ENCODE data around the gene TRPM4. TPM values are rescaled to one million over a fixed set of nuclear protein-coding genes. Genes with fewer than 3 reads are reported as not detected.

Gene TRPM4
- total and polyA plus RNA-seq, 4 experiments from 2014 or later: 0.41 TPM; not detected in 3

DNA sequence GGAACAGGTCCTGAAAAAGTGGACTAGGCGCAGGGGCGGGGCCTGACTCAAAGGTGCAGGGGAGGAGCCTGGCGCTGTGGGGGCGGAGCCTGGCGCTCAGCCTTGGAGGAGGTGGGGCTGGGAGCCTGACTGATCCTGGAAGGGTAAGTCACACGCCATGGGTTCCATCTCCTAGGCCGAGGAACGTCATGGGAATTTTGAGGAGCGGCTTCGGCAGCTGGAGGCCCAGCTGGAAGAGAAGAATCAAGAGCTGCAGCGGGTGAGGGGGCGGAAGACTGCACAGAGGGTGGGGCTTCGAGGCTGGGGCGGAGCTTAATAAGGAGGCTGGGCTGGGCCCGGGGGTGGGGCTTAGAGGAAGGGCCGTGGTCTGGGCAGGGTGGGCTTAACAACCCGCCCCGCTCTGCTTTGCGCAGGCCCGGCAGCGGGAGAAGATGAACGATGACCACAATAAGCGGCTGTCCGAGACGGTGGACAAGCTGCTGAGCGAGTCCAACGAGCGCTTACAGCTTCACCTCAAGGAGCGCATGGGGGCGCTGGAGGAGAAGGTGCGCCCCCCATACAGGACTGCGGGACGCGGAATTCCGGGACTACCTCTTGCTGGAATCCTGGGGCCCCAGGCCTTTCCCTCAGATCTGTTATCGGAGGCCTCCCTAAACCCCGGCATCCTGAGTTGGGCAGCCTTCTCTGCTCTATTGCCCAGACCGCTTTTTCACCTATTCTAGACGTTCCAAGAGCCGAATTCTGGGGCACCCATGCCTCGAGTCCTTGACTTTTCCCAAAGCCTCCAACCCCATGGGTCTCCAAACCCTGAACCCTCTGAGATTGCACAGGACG is 23.8 kb upstream of the TRPM4 start:
- Histone ChIP-seq H3K36me3 (ENCODE audit: insufficient read depth, low read length) (no peaks in the 10 kb centered on the region), H3K27me3 (ENCODE audit: insufficient read depth, low read length) (no peaks in the 10 kb centered on the region), H3K4me1 (ENCODE audit: insufficient read depth, low read length) (peaks cover 11% of the 10 kb centered on the region), H3K27ac (ENCODE audit: low read depth, low read length) (no peak overlapping the region), H3K9me3 (ENCODE audit: control insufficient read depth in 1 of 2, low read length in 2 of 2) (no peaks in the 10 kb centered on the region), H3K4me3 (ENCODE audit: low read length in 2 of 2) (peak overlapping the region in 1 of 2 donors; percentile 15)
- H3K4me1 Mint-ChIP-seq: peaks cover 2 to 29% (median 12%) of the 10 kb centered on the region in 4 donors
- DNase-seq: peak in 3 of 5 donors; percentile 34 to 56 (median 47)
- H3K4me3 Mint-ChIP-seq: peak overlapping the region; percentile 13 to 81 (median 55)
- POLR2A ChIA-PET (ENCODE audit: partially characterized antibody): interaction anchor here (1.0 to 1.5 kb wide), 2 partner anchors 14 to 17 kb away, joined by 3 to 5 read pairs; no protein-coding TSS in a partner anchor
- CTCF ChIA-PET (ENCODE audit: partially characterized antibody): interaction anchor here (1.1 to 2.2 kb wide), 2 partner anchors 21 to 36 kb away, joined by 3 to 9 read pairs; no protein-coding TSS in a partner anchor
- no peaks in the 10 kb centered on the region for H3K36me3 Mint-ChIP-seq
- peak overlapping the region in 2 of 7 donors; percentile 68 to 82 for H3K27ac Mint-ChIP-seq
- intact Hi-C loops (cut with micrococcal nuclease): no loop called here
- no peaks in the 10 kb centered on the region for H3K9me3 Mint-ChIP-seq
- H3K27me3 Mint-ChIP-seq: peaks cover 4 to 10% of the 10 kb centered on the region in 2 donors

DNA sequence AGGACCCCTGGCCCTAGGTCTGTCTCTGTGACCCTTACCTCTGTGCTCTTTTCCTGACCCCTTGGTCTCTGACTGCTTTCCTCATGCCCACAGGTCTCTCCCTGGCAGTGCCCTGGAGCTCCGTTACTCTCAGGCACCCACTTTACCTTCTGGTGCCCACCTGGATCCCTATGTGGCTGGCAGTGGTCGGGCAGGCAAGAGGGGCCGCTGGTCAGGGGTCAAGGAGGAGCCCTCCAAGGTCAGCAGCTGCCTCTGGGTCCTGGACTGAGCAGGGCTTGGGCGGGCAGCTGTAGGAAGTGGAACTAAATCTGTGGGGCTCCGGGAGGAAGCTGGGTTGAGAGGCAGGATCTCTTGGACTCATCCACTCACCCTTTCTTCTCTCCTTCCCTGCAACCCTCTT is 21.9 kb upstream of the TRPM4 start:
- H3K9me3 Mint-ChIP-seq: no peaks in the 10 kb centered on the region
- no peaks in the 10 kb centered on the region for H3K27me3 ChIP-seq (ENCODE audit: insufficient read depth, low read length)
- H3K4me1 Mint-ChIP-seq: peaks cover 0 to 18% (median 10%) of the 10 kb centered on the region in 4 donors
- H3K27ac ChIP-seq (ENCODE audit: low read depth, low read length): no peak overlapping the region
- H3K27me3 Mint-ChIP-seq: peaks cover 4 to 10% of the 10 kb centered on the region in 2 donors
- H3K27ac Mint-ChIP-seq: no peak overlapping the region
- H3K4me3 ChIP-seq (ENCODE audit: low read length in 2 of 2): no peak overlapping the region
- ChIA-PET CTCF (ENCODE audit: partially characterized antibody) (interaction anchor here (0.8 kb wide), 1 partner anchor 9 kb away, joined by 3 read pairs; no protein-coding TSS in a partner anchor), POLR2A (ENCODE audit: partially characterized antibody) (no interaction called here)
- DNase-seq: peak in 1 of 5 donors; percentile 14
- no peaks in the 10 kb centered on the region for H3K36me3 Mint-ChIP-seq
- H3K4me1 ChIP-seq (ENCODE audit: insufficient read depth, low read length): peaks cover 9% of the 10 kb centered on the region
- intact Hi-C loops (cut with micrococcal nuclease): no loop called here
- H3K9me3 ChIP-seq (ENCODE audit: control insufficient read depth in 1 of 2, low read length in 2 of 2): no peaks in the 10 kb centered on the region
- peak overlapping the region in 1 of 8 donors; percentile 39 for H3K4me3 Mint-ChIP-seq
- H3K36me3 ChIP-seq (ENCODE audit: insufficient read depth, low read length): no peaks in the 10 kb centered on the region

DNA sequence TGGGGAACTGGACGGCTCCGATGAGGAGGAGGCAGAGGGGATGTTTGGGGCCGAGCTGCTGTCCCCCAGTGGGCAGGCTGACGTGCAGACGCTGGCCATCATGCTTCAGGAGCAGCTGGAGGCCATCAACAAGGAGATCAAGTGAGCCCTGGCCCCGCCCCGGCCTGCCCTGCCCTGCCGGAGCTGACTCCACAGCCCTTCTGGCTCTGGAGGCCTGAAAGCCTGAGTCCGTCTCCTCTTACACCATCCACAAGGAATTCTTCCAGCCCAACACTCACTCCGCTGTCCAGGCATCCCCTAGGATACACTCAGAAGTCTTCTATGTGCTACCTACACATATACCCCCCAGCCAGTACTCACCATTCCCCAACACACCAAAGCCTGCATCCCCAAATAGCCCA is 20.8 kb upstream of the TRPM4 start:
- peaks cover 4 to 22% (median 15%) of the 10 kb centered on the region in 4 donors for H3K4me1 Mint-ChIP-seq
- no peak overlapping the region for H3K4me3 Mint-ChIP-seq
- POLR2A ChIA-PET (ENCODE audit: partially characterized antibody): no interaction called here

DNA sequence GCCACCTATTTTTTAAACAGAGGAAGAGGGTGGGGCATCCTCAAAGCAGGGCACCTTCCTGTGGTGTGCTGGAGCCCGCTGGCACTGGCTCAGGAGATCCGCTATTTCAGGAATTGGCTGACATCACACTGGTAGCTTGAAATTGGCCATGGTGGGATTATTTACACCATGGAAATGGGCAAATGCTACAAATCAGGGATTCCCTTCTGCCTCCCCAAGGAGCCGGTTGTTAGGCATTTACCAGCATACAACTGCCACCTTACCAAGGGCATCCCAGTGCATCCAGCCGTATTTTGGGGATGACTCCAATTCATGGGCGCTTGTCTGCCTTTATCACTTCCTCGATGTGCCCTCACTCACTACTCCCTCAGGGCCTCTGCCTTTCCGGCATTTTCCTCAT is 16.6 kb upstream of the TRPM4 start:
- peak in 1 of 5 donors; percentile 12 for DNase-seq
- peak overlapping the region in 1 of 7 donors; percentile 33 for H3K27ac Mint-ChIP-seq
- Histone ChIP-seq H3K4me1 (ENCODE audit: insufficient read depth, low read length) (peaks cover 12% of the 10 kb centered on the region), H3K9me3 (ENCODE audit: control insufficient read depth in 1 of 2, low read length in 2 of 2) (no peaks in the 10 kb centered on the region), H3K27me3 (ENCODE audit: insufficient read depth, low read length) (peaks cover 7% of the 10 kb centered on the region), H3K36me3 (ENCODE audit: insufficient read depth, low read length) (no peaks in the 10 kb centered on the region), H3K27ac (ENCODE audit: low read depth, low read length) (no peak overlapping the region), H3K4me3 (ENCODE audit: low read length in 2 of 2) (no peak overlapping the region)
- peaks cover 11 to 16% of the 10 kb centered on the region in 2 donors for H3K27me3 Mint-ChIP-seq
- no peaks in the 10 kb centered on the region for H3K36me3 Mint-ChIP-seq
- intact Hi-C loops (cut with micrococcal nuclease): no loop called here
- ChIA-PET CTCF (ENCODE audit: partially characterized antibody) (interaction anchor here (1.5 kb wide), 1 partner anchor 43 kb away, joined by 3 read pairs; no protein-coding TSS in a partner anchor), POLR2A (ENCODE audit: partially characterized antibody) (no interaction called here)
- peaks cover 12 to 24% (median 20%) of the 10 kb centered on the region in 4 donors for H3K4me1 Mint-ChIP-seq
- H3K4me3 Mint-ChIP-seq: no peak overlapping the region
- peaks cover 0 to 3% (median 0%) of the 10 kb centered on the region in 8 donors for H3K9me3 Mint-ChIP-seq

More for the DNA sequence above, 20.8 kb upstream of the TRPM4 start:
- Histone ChIP-seq H3K36me3 (ENCODE audit: insufficient read depth, low read length) (no peaks in the 10 kb centered on the region), H3K9me3 (ENCODE audit: control insufficient read depth in 1 of 2, low read length in 2 of 2) (no peaks in the 10 kb centered on the region), H3K4me1 (ENCODE audit: insufficient read depth, low read length) (peaks cover 9% of the 10 kb centered on the region), H3K27ac (ENCODE audit: low read depth, low read length) (no peak overlapping the region), H3K4me3 (ENCODE audit: low read length in 2 of 2) (no peak overlapping the region), H3K27me3 (ENCODE audit: insufficient read depth, low read length) (no peaks in the 10 kb centered on the region)
- peaks cover 4 to 10% of the 10 kb centered on the region in 2 donors for H3K27me3 Mint-ChIP-seq
- H3K36me3 Mint-ChIP-seq: no peaks in the 10 kb centered on the region
- CTCF ChIA-PET (ENCODE audit: partially characterized antibody): no interaction called here
- H3K9me3 Mint-ChIP-seq: no peaks in the 10 kb centered on the region
- peak in 1 of 5 donors; percentile 23 for DNase-seq
- H3K27ac Mint-ChIP-seq: no peak overlapping the region
- intact Hi-C loops (cut with micrococcal nuclease): no loop called here

DNA sequence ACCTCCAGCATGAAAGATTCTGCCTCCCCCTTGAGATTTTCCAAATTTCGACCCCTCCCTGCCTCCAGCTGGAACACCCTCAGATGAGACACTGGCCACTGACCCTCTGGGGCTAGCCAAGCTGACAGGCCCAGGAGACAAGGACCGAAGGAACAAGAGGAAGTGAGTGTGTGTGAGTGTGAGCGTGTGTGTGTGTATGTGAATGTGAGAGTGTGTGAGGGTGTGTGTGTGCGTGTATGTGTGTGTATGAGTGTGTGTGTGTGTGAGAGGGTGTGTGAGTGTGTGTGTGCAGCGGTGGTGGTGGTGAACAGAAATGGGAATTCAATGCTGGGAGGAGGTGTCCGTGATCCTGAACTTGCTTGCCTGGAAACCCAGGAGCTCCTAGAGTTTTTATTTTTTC is 16.2 kb upstream of the TRPM4 start:
- Histone ChIP-seq H3K27me3 (ENCODE audit: insufficient read depth, low read length) (peaks cover 7% of the 10 kb centered on the region), H3K27ac (ENCODE audit: low read depth, low read length) (no peak overlapping the region), H3K36me3 (ENCODE audit: insufficient read depth, low read length) (no peaks in the 10 kb centered on the region), H3K4me1 (ENCODE audit: insufficient read depth, low read length) (peaks cover 16% of the 10 kb centered on the region), H3K4me3 (ENCODE audit: low read length in 2 of 2) (no peak overlapping the region), H3K9me3 (ENCODE audit: control insufficient read depth in 1 of 2, low read length in 2 of 2) (no peaks in the 10 kb centered on the region)
- intact Hi-C loops (cut with micrococcal nuclease): no loop called here
- peak in 1 of 5 donors; percentile 4 for DNase-seq
- Mint-ChIP-seq H3K27me3 (peaks cover 13 to 20% of the 10 kb centered on the region in 2 donors), H3K4me3 (peak overlapping the region in 1 of 8 donors; percentile 14), H3K27ac (peak overlapping the region in 1 of 7 donors; percentile 33), H3K4me1 (peaks cover 12 to 24% (median 21%) of the 10 kb centered on the region in 4 donors), H3K9me3 (peaks cover 0 to 3% (median 0%) of the 10 kb centered on the region in 8 donors), H3K36me3 (no peaks in the 10 kb centered on the region)
- CTCF ChIA-PET (ENCODE audit: partially characterized antibody): interaction anchor here (1.5 kb wide), 1 partner anchor 43 kb away, joined by 3 read pairs; no protein-coding TSS in a partner anchor
- POLR2A ChIA-PET (ENCODE audit: partially characterized antibody): no interaction called here

DNA sequence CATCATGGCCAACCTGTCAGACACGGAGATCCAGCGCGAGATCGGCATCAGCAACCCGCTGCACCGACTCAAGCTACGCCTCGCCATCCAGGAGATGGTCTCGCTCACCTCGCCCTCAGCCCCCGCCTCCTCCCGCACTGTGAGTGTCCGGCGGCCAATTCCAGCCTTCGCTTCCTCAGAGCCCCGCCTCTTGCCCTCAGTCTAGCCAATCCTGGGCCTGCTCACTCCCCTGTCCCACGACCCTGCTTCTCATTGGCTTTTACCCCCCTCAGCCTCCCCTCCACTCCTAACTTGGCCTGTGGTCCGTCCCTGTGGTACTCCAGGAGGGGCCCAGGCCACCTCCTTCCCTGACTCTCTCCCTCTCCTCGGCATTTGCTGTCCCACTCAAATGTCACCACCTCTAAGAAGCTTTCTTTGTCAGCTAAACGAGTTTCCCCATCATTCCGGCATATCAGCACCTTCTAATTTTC is 14.7 kb upstream of the TRPM4 start:
- peak overlapping the region in 1 of 2 donors; percentile 37 for H3K4me3 ChIP-seq (ENCODE audit: low read length in 2 of 2)
- Mint-ChIP-seq H3K4me1 (peaks cover 12 to 24% (median 20%) of the 10 kb centered on the region in 4 donors), H3K4me3 (peak overlapping the region; percentile 36 to 78 (median 63)), H3K27ac (no peak overlapping the region), H3K27me3 (peaks cover 13 to 18% of the 10 kb centered on the region in 2 donors), H3K9me3 (peaks cover 0 to 3% (median 0%) of the 10 kb centered on the region in 8 donors), H3K36me3 (no peaks in the 10 kb centered on the region)
- DNase-seq: peak in 3 of 5 donors; percentile 22 to 49 (median 44)
- H3K27ac ChIP-seq (ENCODE audit: low read depth, low read length): no peak overlapping the region
- peaks cover 7% of the 10 kb centered on the region for H3K27me3 ChIP-seq (ENCODE audit: insufficient read depth, low read length)
- CTCF ChIA-PET (ENCODE audit: partially characterized antibody): interaction anchor here (7.1 kb wide), 1 partner anchor 45 kb away, joined by 83 read pairs; no protein-coding TSS in a partner anchor
- POLR2A ChIA-PET (ENCODE audit: partially characterized antibody): no interaction called here
- H3K4me1 ChIP-seq (ENCODE audit: insufficient read depth, low read length): peaks cover 16% of the 10 kb centered on the region
- H3K9me3 ChIP-seq (ENCODE audit: control insufficient read depth in 1 of 2, low read length in 2 of 2): no peaks in the 10 kb centered on the region
- intact Hi-C loops (cut with micrococcal nuclease): no loop called here
- H3K36me3 ChIP-seq (ENCODE audit: insufficient read depth, low read length): no peaks in the 10 kb centered on the region
